LNCAP (cell line): ENCODE measurements around the gene NDUFB5.

Source experiments
- CTCF ChIP-seq: fragments of 450-650 bp; IDR thresholded peaks from 2 replicates; pipeline ENCODE4 v1.5.1; 2017; ENCODE audit warnings: mild to moderate bottlenecking

Gene NDUFB5

DNA sequence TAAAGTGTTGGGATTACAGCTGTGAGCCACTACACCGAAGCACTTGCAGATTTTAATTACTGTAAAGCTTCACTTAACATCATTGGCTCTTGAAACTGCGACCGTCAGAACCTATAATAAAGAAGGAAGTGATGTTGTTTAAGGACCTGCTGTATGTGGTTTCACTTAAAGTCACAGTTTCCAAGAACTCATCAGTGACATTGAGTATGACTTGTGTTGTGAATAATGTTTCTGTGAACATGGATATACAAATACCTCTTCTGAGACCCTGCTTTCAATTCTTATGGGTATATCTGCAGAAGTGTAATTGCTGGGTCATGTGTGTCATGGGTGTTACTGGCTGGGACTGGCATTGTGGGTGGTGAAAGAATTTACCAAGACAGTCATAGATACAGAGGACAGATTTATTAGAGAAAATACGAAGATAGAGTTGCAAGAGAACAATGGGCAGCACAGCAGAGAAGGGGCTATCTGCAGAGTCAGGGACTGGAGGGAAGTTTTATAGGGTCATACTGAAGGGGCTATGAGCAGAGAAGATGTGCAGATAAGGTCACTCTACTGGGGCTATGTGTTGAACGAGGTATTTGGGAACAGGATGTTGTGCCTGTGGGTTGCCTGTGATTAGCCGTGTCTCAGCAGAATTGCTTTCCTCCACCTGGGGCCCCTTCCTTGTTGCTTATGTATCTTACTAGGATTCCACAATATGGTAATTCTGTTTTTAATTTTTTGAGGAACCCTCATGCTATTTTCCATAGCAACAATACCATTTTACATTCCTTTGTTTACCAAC is 4.5 kb downstream of the NDUFB5 start:
- no peak for TF ChIP-seq CTCF

DNA sequence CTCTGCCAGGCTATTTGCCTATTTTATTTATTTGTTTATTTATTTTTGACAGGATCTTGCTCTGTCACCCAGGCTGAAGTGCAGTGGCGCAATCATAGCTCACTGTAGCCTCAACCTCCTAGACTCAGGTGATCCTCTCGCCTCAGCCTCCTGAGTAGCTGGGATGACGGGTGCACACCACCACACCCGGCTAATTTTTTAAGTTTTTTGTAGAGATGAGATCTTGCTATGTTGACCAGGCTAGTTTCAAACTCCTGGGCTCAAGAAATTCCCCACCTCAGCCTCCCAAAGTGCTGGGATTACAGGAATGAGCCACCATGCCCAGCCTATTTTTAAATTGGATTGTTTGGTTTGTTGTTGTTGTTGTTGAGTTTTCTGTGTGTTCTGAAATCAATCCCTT is 5.5 kb downstream of the NDUFB5 start:
- TF ChIP-seq CTCF: no peak

- no peak for TF ChIP-seq CTCF
Observed at GRCh38 chr3:179613807-179614206, 9.2 kb downstream of the NDUFB5 start.

DNA sequence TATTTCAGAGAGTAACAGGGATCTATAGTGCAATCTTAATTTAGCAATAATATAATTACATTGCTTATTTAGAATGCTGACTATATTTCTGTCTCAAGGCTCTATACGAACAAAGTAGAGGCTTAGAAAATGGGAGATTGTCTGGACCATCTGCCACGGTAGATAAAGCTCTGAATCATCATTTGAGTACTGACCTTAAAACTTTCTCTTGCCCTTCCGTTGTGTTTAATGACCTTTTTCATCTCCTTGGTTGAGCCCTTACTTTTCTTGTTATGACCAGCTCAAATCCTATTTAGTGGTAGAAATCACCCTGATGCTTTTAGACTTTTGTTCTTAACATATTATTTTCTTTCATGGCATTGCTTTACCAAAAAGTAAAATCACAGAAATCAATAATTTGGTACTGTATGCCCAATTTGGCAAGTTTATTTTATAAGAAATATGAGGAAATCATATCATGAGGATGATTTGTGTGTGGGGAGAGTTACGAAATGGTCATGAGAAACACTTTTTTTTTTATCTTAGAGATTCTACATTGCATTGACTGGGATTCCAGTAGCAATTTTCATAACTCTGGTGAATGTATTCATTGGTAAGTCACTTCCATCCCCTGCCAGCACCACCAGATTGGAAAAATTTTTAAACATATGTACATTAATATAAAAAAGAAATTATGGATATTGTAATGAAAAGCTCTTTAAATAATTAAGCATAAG is 11.0 kb downstream of the NDUFB5 start:
- TF ChIP-seq CTCF: no peak

DNA sequence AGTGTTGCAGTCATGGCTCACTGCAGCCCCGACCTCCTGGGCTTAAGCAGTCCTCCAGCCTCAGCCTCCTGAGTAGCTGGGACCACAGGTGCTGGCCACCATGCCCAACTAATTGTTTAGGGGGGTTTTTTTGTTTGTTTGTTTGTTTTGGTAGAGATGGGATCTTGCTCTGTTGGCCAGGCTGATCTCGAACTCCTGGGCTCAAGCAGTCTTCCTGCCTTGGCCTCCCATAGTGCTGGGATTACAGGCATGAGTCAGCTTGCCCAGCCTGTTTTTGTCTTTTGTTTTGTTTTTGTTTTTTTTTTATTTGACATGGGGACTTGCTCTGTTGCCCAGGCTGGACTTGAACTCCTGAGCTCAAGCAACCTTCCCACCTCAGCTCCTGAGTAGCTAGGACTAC is 17.4 kb downstream of the NDUFB5 start:
- no peak for TF ChIP-seq CTCF

- TF ChIP-seq CTCF: no peak
Observed at GRCh38 chr3:179624451-179624850, 19.9 kb downstream of the NDUFB5 start.

DNA sequence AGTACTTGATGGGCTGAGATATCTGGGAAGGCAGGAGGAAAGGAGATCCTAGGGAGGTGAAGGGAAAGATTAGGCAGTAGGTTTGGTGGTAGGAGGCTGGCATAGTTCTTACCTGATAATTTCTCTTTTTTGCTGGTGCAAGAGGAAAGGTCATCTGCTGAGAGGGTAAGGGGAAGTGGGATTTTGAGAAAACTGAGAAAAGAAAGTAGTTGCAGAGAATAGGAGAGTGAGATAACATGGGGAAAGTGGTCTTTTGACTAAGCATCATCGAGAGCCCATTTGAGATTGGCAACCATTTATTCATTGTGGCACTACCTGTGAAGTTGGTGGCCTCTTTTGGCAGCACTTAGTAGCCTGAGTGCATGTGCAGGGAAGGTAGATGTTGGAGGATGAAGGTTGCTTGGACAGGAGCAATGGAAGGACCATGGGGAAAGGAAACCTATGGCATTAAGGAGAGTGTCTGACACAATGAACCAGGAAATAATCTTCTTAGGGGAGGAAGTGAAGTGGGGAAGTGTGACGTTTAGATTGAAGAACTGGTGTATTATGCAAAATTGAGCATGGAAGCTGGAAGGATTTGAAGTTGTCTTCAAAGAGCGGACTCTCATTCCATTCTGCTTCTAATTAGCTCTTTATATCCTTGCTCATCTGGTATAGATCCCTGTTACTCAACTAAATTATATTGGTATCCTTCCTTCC is 26.3 kb downstream of the NDUFB5 start:
- TF ChIP-seq CTCF: no peak
